SU-DHL-6 (cell line): ENCODE results near the gene ENTPD6.

Experiments
- CTCF ChIP-seq: fragments of 200-600 bp; sonication (generic); IDR thresholded peaks from one replicate; pipeline ENCODE4 v1.5.1; 2017; ENCODE audit warnings: antibody characterized with exemption, mild to moderate bottlenecking, low read length, moderate library complexity; ENCODE audit not compliant: insufficient read depth, poor library complexity, severe bottlenecking
- EZH2phosphoT487 ChIP-seq: fragments of 200-600 bp; sonication (generic), shearing (Covaris generic); conservative IDR thresholded peaks from 2 replicates; pipeline ENCODE4 v1.6.1; 2018; ENCODE audit warnings: mild to moderate bottlenecking, antibody characterized with exemption, low read length, moderate library complexity, mixed read lengths

GRCh38 chr20:25226433-25227316 lies 31.2 kb downstream of the ENTPD6 start:
- no peak for TF ChIP-seq CTCF
- no peak for TF ChIP-seq EZH2phosphoT487
